Mucosa of rectum (tissue), 2 donors: ENCODE results near the gene AOC2.
"Not testable (repeated sequence)": the region's sequence is repeated elsewhere in the genome, so short reads cannot be mapped to it uniquely, and the experiment has no call there.

ENCODE experiments used
- H3K27ac ChIP-seq, 2 donors: one replicate each; pipeline ENCODE4 v1.7.0; 2013; ENCODE audit warnings: inconsistent platforms in 2 of 2, low read depth in 2 of 2, low read length in 2 of 2
- H3K27me3 ChIP-seq, 2 donors: one replicate each; pipeline ENCODE4 v1.7.0; 2013; ENCODE audit warnings: low read length in 2 of 2; ENCODE audit not compliant: control insufficient read depth in 2 of 2, insufficient read depth in 2 of 2
- H3K36me3 ChIP-seq, 2 donors: one replicate each; pipeline ENCODE4 v1.7.0; 2013; ENCODE audit warnings: low read length in 2 of 2; ENCODE audit not compliant: control insufficient read depth in 2 of 2, insufficient read depth in 2 of 2
- H3K4me1 ChIP-seq, 2 donors: one replicate each; pipeline ENCODE4 v1.7.0; 2013; ENCODE audit warnings: low read length in 2 of 2, mild to moderate bottlenecking in 1 of 2; ENCODE audit not compliant: control insufficient read depth in 2 of 2, insufficient read depth in 2 of 2
- H3K4me3 ChIP-seq, 2 donors: one replicate each; pipeline ENCODE4 v1.7.0; 2013; ENCODE audit warnings: low read length in 2 of 2
- H3K9ac ChIP-seq, 2 donors: one replicate each; pipeline ENCODE4 v1.7.0; 2013; ENCODE audit warnings: low read length in 2 of 2, low read depth in 1 of 2, mild to moderate bottlenecking in 1 of 2
- H3K9me3 ChIP-seq, 2 donors: one replicate each; pipeline ENCODE4 v1.7.0; 2013; ENCODE audit warnings: low read length in 2 of 2; ENCODE audit not compliant: control insufficient read depth in 2 of 2
- donor health status: healthy.
- donor health status: Normal muscosa, but diverticular disease.

The AOC2 gene

GRCh38 chr17:42879596-42879985 lies 35.2 kb downstream of the AOC2 start:
- H3K36me3 ChIP-seq = no peaks in the 10 kb centered on the region
- H3K27me3 ChIP-seq = peaks cover 9 to 20% of the 10 kb centered on the region in 2 donors
- no peak overlapping the region for H3K4me3 ChIP-seq
- no peak overlapping the region for H3K9ac ChIP-seq
- no peaks in the 10 kb centered on the region for H3K4me1 ChIP-seq
- no peaks in the 10 kb centered on the region for H3K9me3 ChIP-seq
- H3K27ac ChIP-seq = no peak overlapping the region

GRCh38 chr17:42880776-42881310 lies 36.5 kb downstream of the AOC2 start:
- peaks cover 9 to 18% of the 10 kb centered on the region in 2 donors for H3K27me3 ChIP-seq
- no peak overlapping the region for H3K27ac ChIP-seq
- no peaks in the 10 kb centered on the region for H3K4me1 ChIP-seq
- no peaks in the 10 kb centered on the region for H3K9me3 ChIP-seq
- no peaks in the 10 kb centered on the region for H3K36me3 ChIP-seq
- no peak overlapping the region for H3K4me3 ChIP-seq
- no peak overlapping the region for H3K9ac ChIP-seq

GRCh38 chr17:42881706-42882105 lies 37.3 kb downstream of the AOC2 start:
- H3K9me3 ChIP-seq, H3K9ac ChIP-seq, H3K4me1 ChIP-seq, H3K36me3 ChIP-seq, H3K4me3 ChIP-seq, H3K27ac ChIP-seq: not testable (repeated sequence)
- peaks cover 9 to 18% of the 10 kb centered on the region in 2 donors for H3K27me3 ChIP-seq

GRCh38 chr17:42882166-42882565 lies 37.8 kb downstream of the AOC2 start:
- peaks cover 6 to 16% of the 10 kb centered on the region in 2 donors for H3K27me3 ChIP-seq
- H3K36me3 ChIP-seq = no peaks in the 10 kb centered on the region
- H3K9ac ChIP-seq = no peak overlapping the region
- no peak overlapping the region for H3K27ac ChIP-seq
- H3K9me3 ChIP-seq = no peaks in the 10 kb centered on the region
- no peaks in the 10 kb centered on the region for H3K4me1 ChIP-seq
- H3K4me3 ChIP-seq = no peak overlapping the region

- Histone ChIP-seq H3K27me3 (peaks cover 0 to 3% of the 10 kb centered on the region in 2 donors), H3K4me3 (no peak overlapping the region), H3K4me1 (no peaks in the 10 kb centered on the region), H3K36me3 (no peaks in the 10 kb centered on the region), H3K9me3 (no peaks in the 10 kb centered on the region), H3K27ac (no peak overlapping the region), H3K9ac (no peak overlapping the region)
Observed at GRCh38 chr17:42883802-42884558, 39.6 kb downstream of the AOC2 start.

- not testable (repeated sequence) for H3K9me3 ChIP-seq, H3K4me1 ChIP-seq, H3K4me3 ChIP-seq, H3K36me3 ChIP-seq, H3K9ac ChIP-seq, H3K27me3 ChIP-seq, H3K27ac ChIP-seq
Observed at GRCh38 chr17:42885806-42886205, 41.4 kb downstream of the AOC2 start.

- no peaks in the 10 kb centered on the region for H3K9me3 ChIP-seq
- no peak overlapping the region for H3K9ac ChIP-seq
- peaks cover 0 to under 1% of the 10 kb centered on the region in 2 donors for H3K4me1 ChIP-seq
- H3K4me3 ChIP-seq = no peak overlapping the region
- no peak overlapping the region for H3K27ac ChIP-seq
- H3K36me3 ChIP-seq = no peaks in the 10 kb centered on the region
- peaks cover 0 to 8% of the 10 kb centered on the region in 2 donors for H3K27me3 ChIP-seq
Observed at GRCh38 chr17:42886283-42887176, 42.1 kb downstream of the AOC2 start.

GRCh38 chr17:42889809-42890208 lies 45.4 kb downstream of the AOC2 start:
- no peak overlapping the region for H3K27ac ChIP-seq
- peaks cover 13 to 18% of the 10 kb centered on the region in 2 donors for H3K4me1 ChIP-seq
- no peaks in the 10 kb centered on the region for H3K9me3 ChIP-seq
- no peak overlapping the region for H3K9ac ChIP-seq
- H3K36me3 ChIP-seq = no peaks in the 10 kb centered on the region
- H3K4me3 ChIP-seq = no peak overlapping the region
- peaks cover 0 to 12% of the 10 kb centered on the region in 2 donors for H3K27me3 ChIP-seq

GRCh38 chr17:42891539-42892152 lies 47.3 kb downstream of the AOC2 start:
- Histone ChIP-seq H3K27me3 (peaks cover 0 to 12% of the 10 kb centered on the region in 2 donors), H3K27ac (peak overlapping the region; percentile 5 to 67), H3K36me3 (no peaks in the 10 kb centered on the region), H3K9ac (no peak overlapping the region), H3K9me3 (no peaks in the 10 kb centered on the region), H3K4me3 (no peak overlapping the region), H3K4me1 (peaks cover 18 to 22% of the 10 kb centered on the region in 2 donors)

GRCh38 chr17:42893359-42893758 lies 49.0 kb downstream of the AOC2 start:
- H3K36me3 ChIP-seq = no peaks in the 10 kb centered on the region
- no peaks in the 10 kb centered on the region for H3K9me3 ChIP-seq
- H3K27me3 ChIP-seq = peaks cover 2 to 12% of the 10 kb centered on the region in 2 donors
- H3K4me3 ChIP-seq = no peak overlapping the region
- peaks cover 18 to 22% of the 10 kb centered on the region in 2 donors for H3K4me1 ChIP-seq
- H3K27ac ChIP-seq = no peak overlapping the region
- H3K9ac ChIP-seq = no peak overlapping the region
